Medulla oblongata (tissue), 1 donor: ENCODE measurements around the gene AGRN.

Experiments
- DNase-seq: peaks from one replicate; pipeline ENCODE4 v3.0.0-alpha.2; 2015; ENCODE audit errors: extremely low spot score

Gene AGRN

GRCh38 chr1:1079408-1080121, 59.6 kb downstream of the AGRN start:
- peak; percentile 5 for DNase-seq

- DNase-seq, result peak; percentile 23
These were observed 60.3 kb downstream of the AGRN start for GRCh38 chr1:1080122-1080757.

- DNase-seq, result no peak
These were observed 61.0 kb downstream of the AGRN start for GRCh38 chr1:1080951-1081310.

- DNase-seq, result no peak
These were observed 61.7 kb downstream of the AGRN start for GRCh38 chr1:1081311-1082238.

GRCh38 chr1:1082239-1082775, 62.4 kb downstream of the AGRN start:
- no peak for DNase-seq

- DNase-seq, result no peak
These were observed 63.0 kb downstream of the AGRN start for GRCh38 chr1:1082776-1083415.

GRCh38 chr1:1083416-1084371, 63.8 kb downstream of the AGRN start:
- DNase-seq, result no peak

- no peak for DNase-seq
These were observed 64.7 kb downstream of the AGRN start for GRCh38 chr1:1084372-1085170.

- no peak for DNase-seq
These were observed 65.4 kb downstream of the AGRN start for GRCh38 chr1:1085171-1085841.

GRCh38 chr1:1085911-1086841, 66.3 kb downstream of the AGRN start:
- no peak for DNase-seq

GRCh38 chr1:1086911-1087341, 67.0 kb downstream of the AGRN start:
- no peak for DNase-seq

GRCh38 chr1:1087351-1088028, 67.6 kb downstream of the AGRN start:
- no peak for DNase-seq

GRCh38 chr1:1088029-1088800, 68.3 kb downstream of the AGRN start:
- DNase-seq, result no peak

- DNase-seq, result no peak
These were observed 69.1 kb downstream of the AGRN start for GRCh38 chr1:1088801-1089680.

- DNase-seq, result no peak
These were observed 70.0 kb downstream of the AGRN start for GRCh38 chr1:1089731-1090423.
